MM.1S (cell line): ENCODE results near the gene COMP.

ENCODE experiments used
- DNase-seq: peaks from one replicate; pipeline ENCODE4 v3.0.0-alpha.2; 2015
- H2AFZ ChIP-seq: fragments of 300-600 bp; sonication (generic); 2 replicates; pipeline ENCODE4 v1.6.0; 2016; ENCODE audit warnings: antibody characterized with exemption, low read length
- H3F3A ChIP-seq: fragments of 300-600 bp; sonication (generic); 2 replicates; pipeline ENCODE4 v1.6.1; 2016; ENCODE audit warnings: mild to moderate bottlenecking, antibody characterized with exemption, low read length, moderate library complexity, mixed read lengths; ENCODE audit not compliant: insufficient read depth
- H3K27ac ChIP-seq: fragments of 300-600 bp; sonication (generic); 2 replicates; pipeline ENCODE4 v1.5.1; 2016; ENCODE audit warnings: mild to moderate bottlenecking, low read length
- H3K27me3 ChIP-seq: fragments of 300-600 bp; sonication (generic); replicated peaks from 2 replicates; pipeline ENCODE4 v1.6.0; 2016; ENCODE audit warnings: low read length; ENCODE audit not compliant: insufficient read depth
- H3K36me3 ChIP-seq: fragments of 300-600 bp; sonication (generic); replicated peaks from 2 replicates; pipeline ENCODE4 v1.6.1; 2016; ENCODE audit warnings: mild to moderate bottlenecking, low read length, mixed read lengths; ENCODE audit not compliant: insufficient read depth
- H3K4me1 ChIP-seq: fragments of 300-600 bp; sonication (generic); 2 replicates; pipeline ENCODE4 v1.6.1; 2016; ENCODE audit warnings: low read length, mixed read lengths
- H3K4me2 ChIP-seq: fragments of 300-600 bp; sonication (generic); 2 replicates; pipeline ENCODE4 v1.6.0; 2016; ENCODE audit warnings: low read depth, low read length
- H3K4me3 ChIP-seq: fragments of 300-600 bp; sonication (generic); 2 replicates; pipeline ENCODE4 v1.5.1; 2016; ENCODE audit warnings: low read length, mixed read lengths
- H3K79me2 ChIP-seq: fragments of 300-600 bp; sonication (generic); 2 replicates; pipeline ENCODE4 v1.6.1; 2016; ENCODE audit warnings: mixed run types, low read length, mixed read lengths
- H3K9ac ChIP-seq: fragments of 300-600 bp; sonication (generic); 2 replicates; pipeline ENCODE4 v1.6.1; 2016; ENCODE audit warnings: low read length, mixed read lengths
- H3K9me2 ChIP-seq: fragments of 300-600 bp; sonication (generic); replicated peaks from 2 replicates; pipeline ENCODE4 v1.6.1; 2016; ENCODE audit warnings: mild to moderate bottlenecking, low read length, mixed read lengths; ENCODE audit not compliant: insufficient read depth
- H3K9me3 ChIP-seq: fragments of 300-600 bp; sonication (generic); replicated peaks from 2 replicates; pipeline ENCODE4 v1.6.1; 2016; ENCODE audit warnings: mild to moderate bottlenecking, low read length, mixed read lengths; ENCODE audit not compliant: insufficient read depth
- H4K20me1 ChIP-seq: fragments of 300-600 bp; sonication (generic); 2 replicates; pipeline ENCODE4 v1.6.1; 2016; ENCODE audit warnings: mild to moderate bottlenecking, low read length, moderate library complexity, mixed read lengths; ENCODE audit not compliant: insufficient read depth
- CTCF ChIP-seq: fragments of 300-600 bp; sonication (generic); IDR thresholded peaks from 2 replicates; pipeline ENCODE4 v1.5.1; 2016; ENCODE audit warnings: antibody characterized with exemption, low read length, mixed read lengths
- EZH2 ChIP-seq: fragments of 300-600 bp; sonication (generic); optimal IDR thresholded peaks from 2 replicates; pipeline ENCODE3; 2017; ENCODE audit warnings: low read depth, mild to moderate bottlenecking, antibody characterized with exemption, low read length, mixed read lengths
- EZH2phosphoT487 ChIP-seq: fragments of 300-600 bp; sonication (generic); IDR thresholded peaks from 2 replicates; pipeline ENCODE4 v1.6.1; 2018; ENCODE audit warnings: antibody characterized with exemption, low read length

The COMP gene

GRCh38 chr19:18768997-18769891 lies 21.9 kb downstream of the COMP start:
- Histone ChIP-seq H3K4me1 (peaks cover 8% of the 10 kb centered on the region), H3K9ac (no peak overlapping the region), H3K9me2 (no peaks in the 10 kb centered on the region), H3K4me3 (no peak overlapping the region), H3K4me2 (no peak overlapping the region), H2AFZ (no peak overlapping the region), H3K36me3 (no peaks in the 10 kb centered on the region), H3K27me3 (no peaks in the 10 kb centered on the region), H3F3A (no peaks in the 10 kb centered on the region), H3K79me2 (no peaks in the 10 kb centered on the region), H4K20me1 (no peaks in the 10 kb centered on the region), H3K27ac (no peak overlapping the region), H3K9me3 (no peaks in the 10 kb centered on the region)
- no peak for DNase-seq
- TF ChIP-seq EZH2phosphoT487 (no peak), EZH2 (no peak), CTCF (no peak)

GRCh38 chr19:18768046-18768771 lies 22.9 kb downstream of the COMP start:
- Histone ChIP-seq H4K20me1 (no peaks in the 10 kb centered on the region), H2AFZ (no peak overlapping the region), H3F3A (no peaks in the 10 kb centered on the region), H3K4me3 (no peak overlapping the region), H3K79me2 (no peaks in the 10 kb centered on the region), H3K4me2 (no peak overlapping the region), H3K36me3 (no peaks in the 10 kb centered on the region), H3K27me3 (no peaks in the 10 kb centered on the region), H3K27ac (no peak overlapping the region), H3K4me1 (peaks cover 8% of the 10 kb centered on the region), H3K9me3 (no peaks in the 10 kb centered on the region), H3K9ac (no peak overlapping the region), H3K9me2 (no peaks in the 10 kb centered on the region)
- TF ChIP-seq EZH2 (no peak), EZH2phosphoT487 (no peak), CTCF (no peak)
- DNase-seq: no peak

- Histone ChIP-seq H3K79me2 (no peaks in the 10 kb centered on the region), H3K9me3 (no peaks in the 10 kb centered on the region), H2AFZ (no peak overlapping the region), H3K4me3 (no peak overlapping the region), H3K36me3 (no peaks in the 10 kb centered on the region), H3K27ac (no peak overlapping the region), H3K4me1 (peaks cover 8% of the 10 kb centered on the region), H4K20me1 (no peaks in the 10 kb centered on the region), H3K9ac (no peak overlapping the region), H3F3A (no peaks in the 10 kb centered on the region), H3K27me3 (no peaks in the 10 kb centered on the region), H3K4me2 (no peak overlapping the region), H3K9me2 (no peaks in the 10 kb centered on the region)
- TF ChIP-seq CTCF (no peak), EZH2 (no peak), EZH2phosphoT487 (no peak)
- no peak for DNase-seq
Measured at GRCh38 chr19:18765224-18765623, 25.9 kb downstream of the COMP start.
